GM19023 (cell line): ENCODE data around the gene BAG3.
"Not testable (repeated sequence)": the region's sequence is repeated elsewhere in the genome, so short reads cannot be mapped to it uniquely, and the experiment has no call there.

Experiments
- ATAC-seq: cut with Tn5 transposase; IDR thresholded peaks from one replicate; pipeline ENCODE4 v1.9.1; 2021; ENCODE audit warnings: mild to moderate bottlenecking, moderate library complexity; ENCODE audit not compliant: unreplicated experiment

The BAG3 gene

GRCh38 chr10:119689016-119689580 is 37.9 kb downstream of the BAG3 start:
- no peak for ATAC-seq

DNA sequence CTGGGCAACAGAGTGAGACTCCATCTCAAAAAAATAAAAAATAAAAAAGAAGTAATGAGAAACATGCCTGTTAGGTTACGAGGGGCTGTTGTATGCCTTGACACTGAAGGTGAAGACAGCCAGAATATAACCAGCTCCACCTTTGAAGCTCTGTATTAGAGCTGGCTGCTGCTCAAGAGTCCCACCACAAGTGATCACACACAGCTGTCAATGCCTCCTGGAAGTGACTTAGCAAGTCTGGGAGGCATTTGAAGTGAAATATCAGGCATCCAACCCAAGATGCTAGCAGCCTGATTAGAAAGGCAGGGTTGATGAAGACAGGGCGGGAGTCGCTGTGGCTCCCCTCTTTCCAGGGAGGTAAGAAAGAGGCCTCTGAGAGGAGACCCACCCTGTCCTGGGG is 40.5 kb downstream of the BAG3 start:
- no peak for ATAC-seq

DNA sequence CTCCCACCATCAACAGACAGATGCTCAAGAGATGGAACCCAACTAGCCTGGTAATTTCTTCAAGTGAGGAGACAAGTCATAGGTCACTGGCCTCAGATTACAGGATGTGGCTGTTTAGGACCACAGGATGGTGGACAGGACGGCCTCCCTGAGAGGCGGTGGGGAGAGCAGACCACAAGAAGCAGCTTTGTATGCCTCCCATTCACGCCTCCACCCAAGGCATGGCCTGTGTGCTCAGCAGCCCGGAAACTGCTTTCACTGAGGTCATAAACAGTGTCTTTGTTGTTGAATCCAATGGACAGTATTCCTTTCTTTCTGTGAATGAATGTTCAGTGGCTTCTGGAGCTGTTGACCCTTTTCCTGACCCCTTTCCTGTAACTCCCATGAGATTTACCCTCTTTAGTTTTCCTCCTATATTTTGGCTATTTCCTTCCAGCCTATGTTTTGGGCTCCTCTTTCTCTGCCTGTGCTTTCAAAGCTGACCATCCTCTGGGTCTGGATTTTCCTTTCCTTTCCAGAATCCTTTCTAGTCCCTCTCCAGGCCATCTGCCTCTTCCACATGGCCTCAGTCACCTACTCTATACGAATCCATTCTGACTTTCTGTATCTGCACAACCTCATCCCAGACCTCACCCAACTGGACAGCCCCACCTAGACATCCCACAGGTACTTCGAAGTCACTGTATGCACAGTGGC is 42.2 kb downstream of the BAG3 start:
- no peak for ATAC-seq

GRCh38 chr10:119694608-119695007 is 43.4 kb downstream of the BAG3 start:
- no peak for ATAC-seq

DNA sequence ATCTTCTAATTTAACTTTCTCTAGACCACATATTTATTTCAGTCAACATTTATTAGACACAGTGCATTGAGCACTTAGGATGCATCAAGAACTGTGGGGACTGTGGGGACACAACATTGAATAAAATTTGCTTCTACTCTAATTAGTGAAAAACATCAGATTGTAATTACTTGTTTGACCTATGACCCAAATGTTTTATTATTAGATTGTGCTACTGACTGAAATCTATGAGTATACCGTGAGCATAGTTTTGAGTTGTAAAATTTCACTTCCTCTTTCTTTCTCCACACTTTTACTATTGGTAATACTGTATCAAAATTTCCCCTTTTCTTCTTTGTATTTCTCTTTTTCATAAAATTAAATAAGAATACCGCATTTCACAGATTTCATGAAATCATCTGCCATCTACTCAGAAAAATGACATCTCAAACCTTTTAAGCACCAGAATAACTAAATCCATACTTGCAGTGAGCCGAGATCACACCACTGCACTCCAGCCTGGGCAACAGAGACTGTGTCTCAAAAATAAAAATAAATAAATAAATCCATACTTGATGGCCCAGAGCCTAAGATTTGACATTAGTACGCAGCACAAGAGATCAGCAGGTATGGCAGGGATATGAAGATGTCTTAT is 49.3 kb downstream of the BAG3 start:
- ATAC-seq: no peak

- no peak for ATAC-seq
Measured at GRCh38 chr10:119701861-119702260, 50.7 kb downstream of the BAG3 start.

DNA sequence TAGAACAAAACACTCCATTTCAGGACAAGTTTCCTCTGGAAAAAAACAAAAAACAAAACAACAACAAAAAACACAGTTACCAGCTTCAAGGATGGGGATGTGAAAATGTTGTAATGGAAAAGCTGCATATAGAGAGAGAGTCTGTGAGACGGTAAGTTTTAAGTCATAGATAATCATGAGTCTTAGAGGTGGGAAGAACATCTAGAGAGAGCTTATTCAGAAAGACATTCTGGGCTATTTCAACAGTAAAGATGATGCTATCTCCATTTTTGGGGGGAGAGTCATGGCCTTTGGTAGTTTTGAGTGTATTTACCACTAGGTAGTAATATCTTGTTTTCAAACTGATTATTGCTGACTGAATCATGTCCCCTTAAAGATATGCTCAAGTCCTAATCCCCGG is 51.4 kb downstream of the BAG3 start:
- no peak for ATAC-seq

- ATAC-seq: no peak
Measured at GRCh38 chr10:119703903-119704508, 52.8 kb downstream of the BAG3 start.

DNA sequence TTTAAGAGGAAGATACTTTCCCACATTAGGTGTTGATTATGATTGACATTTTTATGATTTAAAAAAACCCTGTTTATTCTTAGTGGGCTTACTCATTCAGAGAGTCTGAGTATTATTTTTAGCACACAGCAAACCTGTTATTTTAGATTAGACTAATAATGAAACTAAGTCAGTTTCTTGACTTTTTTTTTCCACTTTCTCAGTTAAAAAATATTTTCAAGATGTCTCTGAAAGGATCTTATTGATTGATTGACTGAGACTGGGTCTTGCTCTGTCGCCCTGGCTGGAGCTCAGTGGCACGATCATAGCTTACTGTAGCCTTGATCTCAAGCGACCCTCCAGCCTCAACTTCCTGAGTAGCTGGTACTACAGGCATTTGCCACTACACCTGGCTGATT is 54.3 kb downstream of the BAG3 start:
- ATAC-seq: peak; percentile 45

GRCh38 chr10:119706521-119707278 is 55.5 kb downstream of the BAG3 start:
- ATAC-seq: no peak

DNA sequence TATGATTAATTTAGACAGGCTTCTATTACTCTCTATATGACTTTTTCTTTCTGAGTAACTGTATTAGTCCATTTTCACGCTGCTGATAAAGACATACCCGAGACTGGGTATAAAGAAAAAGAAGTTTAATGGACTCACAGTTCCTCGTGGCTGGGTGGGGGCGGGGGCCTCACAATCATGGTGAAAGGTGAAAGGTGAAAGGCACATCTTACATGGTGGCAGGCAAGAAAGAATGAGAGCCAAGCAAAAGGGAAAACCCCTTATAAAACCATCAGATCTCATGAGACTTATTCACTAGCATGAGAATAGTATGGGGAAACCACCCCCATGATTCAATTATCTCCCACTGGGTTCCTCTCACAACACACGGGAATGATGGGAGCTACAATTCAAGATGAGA is 56.2 kb downstream of the BAG3 start:
- ATAC-seq: not testable (repeated sequence)

- not testable (repeated sequence) for ATAC-seq
Measured at GRCh38 chr10:119710935-119711334, 59.8 kb downstream of the BAG3 start.

- no peak for ATAC-seq
Measured at GRCh38 chr10:119713744-119714483, 62.7 kb downstream of the BAG3 start.

DNA sequence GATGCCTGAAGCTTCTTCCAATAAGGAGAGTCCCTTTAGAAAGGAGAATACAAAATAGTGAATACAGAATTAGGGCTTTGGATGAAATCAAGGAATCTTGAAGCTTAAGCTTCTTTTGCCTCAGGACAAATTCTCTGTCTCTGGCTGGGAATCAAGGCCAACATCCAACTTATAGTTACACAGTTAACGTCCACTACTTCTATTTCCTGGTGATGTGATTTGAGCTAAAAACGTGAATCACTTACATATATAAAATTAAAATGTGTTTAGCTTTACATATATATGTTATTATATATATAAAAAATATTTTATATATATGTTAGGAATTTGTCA is 63.3 kb downstream of the BAG3 start:
- no peak for ATAC-seq

GRCh38 chr10:119715628-119716505 is 64.7 kb downstream of the BAG3 start:
- ATAC-seq: no peak

GRCh38 chr10:119723161-119723560 is 72.0 kb downstream of the BAG3 start:
- ATAC-seq: no peak

- no peak for ATAC-seq
Measured at GRCh38 chr10:119723624-119724023, 72.4 kb downstream of the BAG3 start.

DNA sequence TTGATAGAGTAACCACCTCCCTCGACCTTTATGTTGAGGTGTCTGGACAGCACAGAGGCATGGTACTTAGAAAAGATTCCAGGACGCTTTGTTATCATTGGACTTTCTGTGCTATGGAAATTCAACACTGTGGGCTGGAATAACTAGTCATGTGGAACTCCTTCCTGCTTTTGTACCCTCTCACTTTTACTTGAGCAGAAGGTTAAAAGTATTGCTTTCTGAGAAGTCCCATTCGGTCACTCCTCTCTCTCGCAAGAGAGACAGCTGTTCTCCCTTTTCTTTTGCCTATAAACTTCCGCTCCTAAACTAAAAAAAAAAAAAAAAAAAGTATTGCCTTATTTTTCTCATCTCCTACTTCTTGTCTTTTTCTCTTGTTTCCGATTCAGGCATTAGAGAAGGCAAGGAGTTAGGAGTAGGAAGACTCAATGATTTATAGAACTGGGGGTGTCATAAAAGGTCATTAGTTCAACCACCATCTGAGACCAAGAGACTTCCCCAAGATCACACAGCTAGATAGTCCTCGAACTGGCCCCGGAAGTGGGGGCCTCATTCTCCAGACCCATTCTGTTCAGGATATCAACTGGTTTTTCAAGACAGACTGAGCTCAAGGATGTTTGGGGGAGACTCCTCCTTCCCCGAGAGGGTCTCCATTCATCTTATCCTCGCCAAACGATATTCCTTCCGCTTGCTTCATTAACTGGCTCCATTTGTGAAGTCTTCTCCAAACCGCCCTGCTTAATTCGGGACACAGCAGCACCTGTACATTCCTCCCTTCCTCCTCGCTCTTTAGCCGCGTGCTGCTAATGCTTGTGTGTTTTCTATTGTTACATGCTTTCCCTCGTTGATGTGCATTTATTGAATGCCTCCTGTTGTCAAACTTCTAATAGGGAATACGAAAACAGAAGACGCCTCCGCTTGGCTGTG is 73.7 kb downstream of the BAG3 start:
- ATAC-seq: peak; percentile 2

- no peak for ATAC-seq
Measured at GRCh38 chr10:119725517-119725827, 74.3 kb downstream of the BAG3 start.
